Cardiac muscle cell (in vitro differentiated cells and primary cell): ENCODE results near the gene TKTL1. TPM values are rescaled to one million over a fixed set of nuclear protein-coding genes. Genes with fewer than 3 reads are reported as not detected.
"Not testable (repeated sequence)": the region's sequence is repeated elsewhere in the genome, so short reads cannot be mapped to it uniquely, and the experiment has no call there.

Experiments used
- DNase-seq, 2 donors: peaks; one replicate each; pipeline versions ENCODE4 v3.0.0 to v3.0.0-alpha.2; 2010 to 2017; ENCODE audit warnings: low read depth in 1 of 2, low spot score in 1 of 2
- H3K27ac ChIP-seq: fragments of 200-600 bp; sonication (generic); 2 replicates; pipeline ENCODE4 v1.5.1; 2016
- H3K27me3 ChIP-seq: fragments of 200-600 bp; sonication (generic); 2 replicates; pipeline ENCODE4 v1.6.0; 2016; ENCODE audit warnings: control low read depth
- H3K36me3 ChIP-seq: fragments of 200-600 bp; sonication (generic); 2 replicates; pipeline ENCODE4 v1.5.1; 2016; ENCODE audit warnings: control low read depth
- H3K4me1 ChIP-seq: fragments of 200-600 bp; sonication (generic); 2 replicates; pipeline ENCODE4 v1.8.1; 2017; ENCODE audit warnings: low read depth, mild to moderate bottlenecking, mixed run types
- H3K4me3 ChIP-seq: fragments of 200-600 bp; sonication (generic); 2 replicates; pipeline ENCODE4 v1.5.1; 2016; ENCODE audit warnings: mild to moderate bottlenecking
- H3K9me3 ChIP-seq: fragments of 200-600 bp; sonication (generic); 2 replicates; pipeline ENCODE4 v1.5.1; 2017; ENCODE audit warnings: low read depth, mild to moderate bottlenecking, control low read depth
- polyA plus RNA-seq: library from polyadenylated mRNA; unstranded; fragments of >200 nt; fragmentation: Nextera tagmentation; extraction: Ambion mirVana; gene quantifications from 2 replicates; pipeline ENCODE4 v1.2.1, GENCODE V29; 2016
- total RNA-seq: library from RNA; depleted of rRNA; stranded (reverse); fragments of >200 nt; gene quantifications from 2 replicates; pipeline ENCODE4 v1.2.3, GENCODE V29; 2016
- TF ChIP-seq, protein P1 (sequence below): IDR thresholded peaks from 2 replicates; pipeline ENCODE4 v1.5.1; 2012; ENCODE audit warnings: low read depth, mild to moderate bottlenecking, low read length

Gene TKTL1
- total and polyA plus RNA-seq, 2 experiments from 2014 or later, result not detected

DNA sequence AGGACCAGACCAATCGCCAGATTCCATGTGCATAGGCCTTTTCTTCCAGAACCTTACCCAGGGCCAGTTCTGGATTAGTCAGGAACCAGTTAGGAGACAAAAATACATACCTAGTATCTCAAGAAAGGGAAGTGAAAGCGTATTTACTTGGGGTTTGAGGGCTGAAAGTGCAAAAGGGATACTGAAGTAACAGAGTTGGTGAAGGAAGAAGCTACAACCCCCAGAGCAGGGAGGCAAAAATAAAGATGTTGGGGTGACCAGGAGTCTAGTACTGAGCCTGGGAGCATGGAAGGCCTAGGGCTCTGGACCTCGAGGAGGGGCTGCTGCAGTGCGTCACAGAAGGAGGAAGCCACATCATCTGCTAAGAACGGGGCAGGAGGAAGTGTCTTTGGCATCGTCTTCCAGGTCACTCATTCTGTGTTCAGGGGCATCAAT is 38.3 kb downstream of the TKTL1 start:
- Histone ChIP-seq H3K27me3 (no peaks in the 10 kb centered on the region), H3K4me3 (no peak overlapping the region), H3K36me3 (no peaks in the 10 kb centered on the region), H3K9me3 (no peaks in the 10 kb centered on the region), H3K27ac (no peak overlapping the region), H3K4me1 (no peaks in the 10 kb centered on the region)
- DNase-seq, result no peak
- TF ChIP-seq, protein P1, sequence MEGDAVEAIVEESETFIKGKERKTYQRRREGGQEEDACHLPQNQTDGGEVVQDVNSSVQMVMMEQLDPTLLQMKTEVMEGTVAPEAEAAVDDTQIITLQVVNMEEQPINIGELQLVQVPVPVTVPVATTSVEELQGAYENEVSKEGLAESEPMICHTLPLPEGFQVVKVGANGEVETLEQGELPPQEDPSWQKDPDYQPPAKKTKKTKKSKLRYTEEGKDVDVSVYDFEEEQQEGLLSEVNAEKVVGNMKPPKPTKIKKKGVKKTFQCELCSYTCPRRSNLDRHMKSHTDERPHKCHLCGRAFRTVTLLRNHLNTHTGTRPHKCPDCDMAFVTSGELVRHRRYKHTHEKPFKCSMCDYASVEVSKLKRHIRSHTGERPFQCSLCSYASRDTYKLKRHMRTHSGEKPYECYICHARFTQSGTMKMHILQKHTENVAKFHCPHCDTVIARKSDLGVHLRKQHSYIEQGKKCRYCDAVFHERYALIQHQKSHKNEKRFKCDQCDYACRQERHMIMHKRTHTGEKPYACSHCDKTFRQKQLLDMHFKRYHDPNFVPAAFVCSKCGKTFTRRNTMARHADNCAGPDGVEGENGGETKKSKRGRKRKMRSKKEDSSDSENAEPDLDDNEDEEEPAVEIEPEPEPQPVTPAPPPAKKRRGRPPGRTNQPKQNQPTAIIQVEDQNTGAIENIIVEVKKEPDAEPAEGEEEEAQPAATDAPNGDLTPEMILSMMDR, result no peak

DNA sequence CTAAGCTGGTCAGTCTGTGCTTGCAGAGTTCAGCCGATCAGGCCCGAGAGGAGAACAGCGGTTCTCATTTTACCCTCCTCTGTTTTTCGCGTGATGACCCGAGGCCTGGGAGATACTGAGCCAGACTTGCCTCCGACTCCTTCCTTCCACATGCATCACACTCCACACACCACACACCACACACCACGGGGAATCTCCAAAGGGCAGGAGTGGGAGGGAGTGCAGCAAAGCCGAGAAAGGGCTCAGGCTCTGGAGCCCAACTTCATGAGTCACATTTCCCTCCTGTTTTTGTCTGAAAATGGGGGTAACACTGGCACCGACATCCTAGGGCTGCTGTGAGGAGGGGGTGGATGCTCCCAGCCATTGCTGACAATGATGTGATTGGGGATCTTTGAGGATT is 38.9 kb downstream of the TKTL1 start:
- no peaks in the 10 kb centered on the region for H3K27me3 ChIP-seq
- no peak overlapping the region for H3K27ac ChIP-seq
- no peak for DNase-seq
- H3K4me1 ChIP-seq, result no peaks in the 10 kb centered on the region
- no peak overlapping the region for H3K4me3 ChIP-seq
- H3K36me3 ChIP-seq, result no peaks in the 10 kb centered on the region
- TF ChIP-seq, protein P1, result no peak
- no peaks in the 10 kb centered on the region for H3K9me3 ChIP-seq

DNA sequence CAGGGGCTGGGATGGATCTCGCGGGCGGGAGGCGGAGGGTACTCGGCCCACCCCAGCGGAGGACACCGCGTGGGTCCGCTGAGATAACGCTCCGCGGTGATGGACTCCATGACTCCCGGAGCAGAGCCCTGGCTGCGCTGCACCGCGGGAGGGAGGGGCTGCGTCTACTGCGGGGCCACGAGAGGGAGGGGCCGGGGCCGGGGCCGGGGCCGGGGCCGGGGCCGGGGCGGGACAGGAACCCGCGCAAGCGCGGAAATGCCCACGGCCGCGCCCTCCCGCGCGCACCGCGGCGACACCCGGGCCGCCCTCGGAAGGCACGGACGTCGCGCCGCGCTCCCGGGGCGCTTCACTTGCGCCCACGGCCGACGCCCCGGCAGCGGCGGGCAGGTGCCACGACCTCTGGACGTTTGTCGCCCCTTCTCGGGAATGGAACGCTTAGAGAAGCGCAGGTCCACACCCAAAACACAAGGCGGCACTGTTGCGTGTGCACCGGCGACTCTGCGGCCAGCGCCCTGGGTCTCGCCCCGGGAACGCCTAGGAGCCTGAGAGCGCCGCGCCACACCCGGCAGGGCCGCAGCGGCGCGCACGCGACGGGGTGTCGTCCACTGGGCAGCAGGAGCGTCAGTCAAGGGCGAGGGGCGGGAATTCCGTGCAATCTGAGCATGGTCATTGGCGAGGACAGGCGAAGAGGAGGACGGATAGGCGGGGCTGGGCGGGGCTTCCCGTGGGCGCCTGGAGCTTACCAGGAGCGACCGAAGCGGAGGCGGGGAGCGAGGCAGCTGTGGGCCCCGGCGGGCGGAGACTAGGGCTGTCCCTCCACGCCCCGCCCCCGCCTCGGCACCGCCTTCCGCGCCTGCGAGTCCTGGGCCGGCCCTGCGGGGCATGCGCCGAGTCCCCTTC is 46.1 kb downstream of the TKTL1 start:
- H3K4me1 ChIP-seq, DNase-seq, H3K36me3 ChIP-seq, H3K9me3 ChIP-seq, H3K4me3 ChIP-seq, H3K27me3 ChIP-seq, H3K27ac ChIP-seq: not testable (repeated sequence)

DNA sequence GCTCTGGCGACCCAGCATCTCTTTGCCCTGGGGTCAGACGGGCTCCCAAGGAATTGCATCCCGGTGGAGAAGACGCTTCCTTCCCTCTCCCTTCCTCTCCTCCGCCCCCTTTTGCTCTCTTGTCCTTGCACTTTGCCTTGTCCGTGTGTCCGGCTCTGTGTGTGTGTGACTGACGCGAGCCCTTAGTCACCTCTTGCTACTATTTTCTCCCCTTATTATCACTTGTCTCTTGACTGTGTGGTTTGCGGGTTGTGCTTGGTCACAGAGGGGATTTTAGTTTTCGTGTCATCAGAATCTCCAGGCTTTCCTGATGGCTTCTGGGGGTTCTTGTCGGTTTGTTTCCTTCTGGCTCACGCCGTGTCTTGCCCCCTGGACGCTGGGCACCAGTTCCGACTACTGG is 47.5 kb downstream of the TKTL1 start:
- not testable (repeated sequence) for H3K4me3 ChIP-seq, H3K9me3 ChIP-seq, H3K36me3 ChIP-seq, H3K27me3 ChIP-seq, H3K27ac ChIP-seq, H3K4me1 ChIP-seq, DNase-seq

DNA sequence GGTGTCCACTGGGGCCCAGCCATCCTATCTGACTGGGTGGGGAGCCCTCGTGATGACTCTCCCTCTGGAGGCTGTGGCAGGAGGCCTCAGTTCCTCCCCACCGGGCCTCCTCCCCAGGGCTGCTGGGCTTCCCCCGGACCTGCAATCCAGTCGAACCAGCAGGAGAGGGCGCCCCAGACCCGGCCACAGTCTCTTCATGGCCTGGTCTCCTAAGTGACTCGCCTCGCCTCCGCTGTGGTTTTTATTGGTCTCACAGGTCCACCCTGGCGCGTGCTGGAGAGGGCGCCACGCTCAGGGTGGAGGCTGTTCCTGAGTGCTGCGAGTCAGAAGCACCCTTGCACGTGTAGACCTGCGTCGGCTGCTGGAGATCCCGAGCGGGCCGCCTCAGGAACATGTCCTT is 48.0 kb downstream of the TKTL1 start:
- H3K9me3 ChIP-seq, H3K4me1 ChIP-seq, H3K27me3 ChIP-seq, DNase-seq, H3K36me3 ChIP-seq, H3K27ac ChIP-seq, H3K4me3 ChIP-seq: not testable (repeated sequence)

DNA sequence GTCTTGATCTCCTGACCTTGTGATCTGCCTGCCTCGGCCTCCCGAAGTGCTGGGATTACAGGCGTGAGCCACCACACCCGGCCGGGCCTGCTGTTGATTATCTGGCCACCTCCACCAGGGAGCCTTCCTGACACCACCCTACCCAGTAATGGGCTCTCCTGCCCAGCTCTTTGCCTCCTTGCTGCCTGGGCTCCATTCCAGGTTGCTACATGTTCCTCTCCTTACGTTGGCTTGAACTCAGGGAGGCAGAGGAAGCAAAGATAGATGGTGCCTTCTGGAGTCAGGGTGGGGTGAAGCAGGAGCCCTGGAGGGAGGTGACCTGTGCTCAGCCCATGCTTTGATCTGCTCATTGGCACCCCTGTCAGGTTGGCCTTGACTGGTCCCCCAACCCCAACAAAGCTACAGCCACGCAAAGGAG is 52.5 kb downstream of the TKTL1 start:
- TF ChIP-seq, protein P1, result no peak
- H3K36me3 ChIP-seq, result peaks cover 13% of the 10 kb centered on the region
- H3K27me3 ChIP-seq, result no peaks in the 10 kb centered on the region
- H3K27ac ChIP-seq, result no peak overlapping the region
- no peaks in the 10 kb centered on the region for H3K4me1 ChIP-seq
- DNase-seq, result peak in 1 of 2 donors; percentile 50
- H3K9me3 ChIP-seq, result no peaks in the 10 kb centered on the region
- H3K4me3 ChIP-seq, result no peak overlapping the region

DNA sequence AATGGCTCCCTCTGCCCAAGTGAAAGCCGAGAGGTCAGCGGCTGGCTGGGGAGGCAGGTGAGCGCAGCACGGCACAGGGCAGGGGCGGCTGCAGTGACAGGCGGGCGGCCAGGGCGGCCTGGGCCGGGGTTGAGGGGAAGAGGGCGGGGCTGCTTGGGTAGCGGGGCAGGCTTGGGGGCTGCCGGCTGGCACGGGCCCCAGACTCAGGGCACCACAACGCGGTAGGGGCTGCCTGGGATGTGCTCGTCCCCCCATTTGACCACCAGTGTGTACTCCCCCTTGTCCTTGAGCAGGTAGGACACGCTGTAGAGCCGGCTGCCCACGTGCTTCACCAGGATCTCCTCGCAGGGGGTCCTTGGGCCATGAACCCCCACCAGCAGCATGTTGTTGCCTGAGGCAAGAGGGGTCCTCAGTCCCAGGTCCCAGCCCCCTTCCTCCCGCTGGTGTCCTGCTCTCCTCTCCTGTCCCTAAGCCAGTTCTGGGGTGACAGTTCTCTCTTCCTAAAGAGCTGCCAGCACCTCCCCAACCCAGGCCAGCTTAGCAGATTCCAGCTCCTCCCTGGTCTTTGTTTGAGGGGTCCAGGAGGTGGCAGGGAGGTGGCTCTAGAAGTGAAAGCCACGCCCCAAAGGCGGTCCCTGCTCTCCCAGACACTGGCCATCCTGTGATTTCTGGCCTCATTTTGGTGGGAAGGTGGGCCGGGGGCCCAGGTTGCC is 53.2 kb downstream of the TKTL1 start:
- H3K4me3 ChIP-seq, result no peak overlapping the region
- H3K9me3 ChIP-seq, result no peaks in the 10 kb centered on the region
- TF ChIP-seq, protein P1, result no peak
- peak; percentile 1 to 7 for DNase-seq
- H3K27ac ChIP-seq, result peak overlapping the region; percentile 51
- peaks cover 20% of the 10 kb centered on the region for H3K36me3 ChIP-seq
- no peaks in the 10 kb centered on the region for H3K4me1 ChIP-seq
- no peaks in the 10 kb centered on the region for H3K27me3 ChIP-seq
